Measurements from ENCODE around the gene MOGAT3.

GRCh38 chr7:101197991-101198390 is 2.8 kb downstream of the MOGAT3 start:
- no peak for TF ChIP-seq CTCF (IDR thresholded peaks at IDR 0.05; ENCODE audit: poor library complexity)
- no peak for TF ChIP-seq EZH2phosphoT487 (IDR thresholded peaks at IDR 0.05; ENCODE audit: low read depth, severe bottlenecking, unreplicated experiment)
- TF ChIP-seq EZH2 (IDR thresholded peaks at IDR 0.05; ENCODE audit: borderline replicate concordance), result no peak
